Cortex of kidney (tissue), 1 donor: Measurements from ENCODE around the gene WWOX.

ENCODE experiments used
- DNase-seq: peaks from one replicate; lab custom pipeline; 2025; lab: John Stamatoyannopoulos, UW

Gene WWOX

GRCh38 chr16:78227855-78228254, 128.4 kb downstream of the WWOX start:
- DNase-seq, result no peak

GRCh38 chr16:78228704-78229103, 129.2 kb downstream of the WWOX start:
- no peak for DNase-seq

GRCh38 chr16:78230832-78231231, 131.4 kb downstream of the WWOX start:
- DNase-seq, result no peak

DNA sequence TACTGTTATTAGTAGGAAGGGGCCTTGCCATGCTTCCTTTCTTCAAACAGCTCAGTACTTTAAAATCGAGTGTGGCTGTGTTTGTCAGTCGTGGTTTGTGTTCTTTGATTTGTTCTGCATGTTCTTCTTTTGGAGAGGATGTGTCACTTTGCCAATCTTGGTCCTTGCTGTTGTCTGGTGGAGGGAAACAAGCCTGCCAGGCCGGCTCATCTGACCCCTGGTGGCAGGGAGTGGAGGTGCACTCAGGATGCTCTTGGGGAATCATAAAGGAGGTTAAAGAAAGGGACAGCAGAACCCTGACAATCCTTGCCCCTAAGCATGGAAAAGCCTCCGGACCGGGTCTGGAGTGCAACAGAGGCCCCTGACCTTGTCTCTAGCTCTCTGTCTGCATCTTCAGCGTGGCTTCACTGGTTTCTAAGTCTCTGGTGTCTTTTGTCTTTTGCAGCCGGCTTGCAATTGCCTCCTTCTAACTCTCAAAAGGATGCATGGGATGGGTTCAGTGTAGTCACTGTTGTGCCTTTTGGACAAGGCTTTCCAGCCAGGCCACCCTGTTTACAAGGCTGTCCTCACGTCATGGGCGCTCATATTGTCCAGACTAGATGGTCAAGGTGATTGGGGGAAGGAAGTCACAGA, 135.8 kb downstream of the WWOX start:
- DNase-seq, result no peak

GRCh38 chr16:78235876-78236275, 136.4 kb downstream of the WWOX start:
- no peak for DNase-seq

- DNase-seq, result no peak
These were observed 138.4 kb downstream of the WWOX start for GRCh38 chr16:78237841-78238240.

- no peak for DNase-seq
These were observed 141.2 kb downstream of the WWOX start for GRCh38 chr16:78240459-78241222.

- DNase-seq, result no peak
These were observed 142.8 kb downstream of the WWOX start for GRCh38 chr16:78242239-78242630.

DNA sequence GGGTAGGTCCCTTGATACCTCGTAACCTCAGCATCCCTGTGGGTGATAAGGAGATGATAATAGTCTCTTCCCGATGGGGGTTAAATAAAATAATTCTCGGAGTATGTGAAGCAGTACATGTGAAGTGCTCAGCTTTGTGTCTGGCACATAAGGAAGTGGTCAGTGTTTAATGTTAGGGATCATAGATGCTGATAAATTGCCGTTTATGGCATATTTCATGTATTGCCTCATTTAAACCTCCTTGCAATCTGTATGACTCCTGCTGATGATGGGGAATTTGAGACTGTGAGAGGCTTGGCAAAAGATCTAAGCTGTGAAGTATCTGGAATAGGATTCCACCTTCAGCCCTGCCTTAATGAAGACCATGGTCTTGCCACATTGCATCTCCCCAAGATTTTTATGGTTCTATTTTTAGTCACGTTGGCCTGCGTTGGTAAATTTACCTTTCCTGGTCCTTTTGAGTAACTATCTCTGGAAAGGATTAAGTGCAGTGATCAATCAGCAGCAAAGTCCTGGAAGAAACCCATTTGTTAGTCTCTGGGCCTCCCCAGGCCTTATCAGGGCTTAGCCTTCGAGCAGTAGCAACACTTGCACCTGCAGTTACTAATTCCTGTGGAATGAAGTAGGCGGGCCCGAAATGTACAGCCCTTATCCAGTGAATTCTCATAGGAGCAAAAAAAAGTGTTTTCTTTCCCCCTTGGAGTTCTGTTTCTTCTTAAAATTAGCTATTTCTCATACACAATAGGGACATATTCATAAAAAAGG, 144.9 kb downstream of the WWOX start:
- no peak for DNase-seq

DNA sequence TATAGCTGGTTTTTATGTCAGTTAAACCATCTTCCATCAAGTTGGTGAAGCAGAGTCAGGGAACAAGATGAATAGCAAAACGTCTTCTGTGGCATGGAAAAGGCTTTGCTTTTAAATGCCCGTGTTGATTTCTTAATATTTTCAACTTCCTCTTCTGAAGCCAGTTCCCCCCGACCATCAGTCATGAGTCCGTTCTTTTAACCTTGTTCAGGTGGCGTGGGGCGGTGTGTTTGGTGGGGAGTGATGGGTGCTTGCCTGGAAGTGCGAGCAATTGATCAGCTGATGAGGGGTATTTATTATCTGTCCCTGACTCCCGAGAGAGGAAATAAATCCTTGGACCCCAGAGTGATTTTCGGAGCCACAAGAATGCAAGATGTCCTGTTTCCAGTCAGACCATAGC, 147.1 kb downstream of the WWOX start:
- DNase-seq, result no peak

DNA sequence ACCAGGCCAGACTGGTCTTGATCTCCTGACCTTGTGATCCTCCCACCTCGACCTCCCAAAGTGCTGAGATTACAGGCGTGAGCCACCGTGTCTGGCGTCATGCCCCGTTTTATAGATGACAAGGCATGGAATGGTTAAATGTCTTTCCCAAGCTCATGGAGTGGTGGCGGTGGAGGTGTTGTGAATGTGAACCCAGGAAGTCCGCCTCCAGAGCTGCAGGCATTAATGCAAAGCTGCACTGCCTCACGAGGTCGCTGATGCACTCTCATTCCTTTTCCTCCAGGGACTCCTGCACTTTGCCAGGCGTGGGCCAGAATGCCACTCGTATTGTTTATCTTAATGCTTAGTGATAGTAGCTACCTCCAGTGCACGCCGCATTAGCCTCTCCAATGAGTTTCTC, 149.6 kb downstream of the WWOX start:
- DNase-seq, result no peak

- DNase-seq, result no peak
These were observed 150.4 kb downstream of the WWOX start for GRCh38 chr16:78249832-78250231.

- DNase-seq, result no peak
These were observed 151.7 kb downstream of the WWOX start for GRCh38 chr16:78251115-78251514.

- DNase-seq, result no peak
These were observed 153.3 kb downstream of the WWOX start for GRCh38 chr16:78252757-78253156.

DNA sequence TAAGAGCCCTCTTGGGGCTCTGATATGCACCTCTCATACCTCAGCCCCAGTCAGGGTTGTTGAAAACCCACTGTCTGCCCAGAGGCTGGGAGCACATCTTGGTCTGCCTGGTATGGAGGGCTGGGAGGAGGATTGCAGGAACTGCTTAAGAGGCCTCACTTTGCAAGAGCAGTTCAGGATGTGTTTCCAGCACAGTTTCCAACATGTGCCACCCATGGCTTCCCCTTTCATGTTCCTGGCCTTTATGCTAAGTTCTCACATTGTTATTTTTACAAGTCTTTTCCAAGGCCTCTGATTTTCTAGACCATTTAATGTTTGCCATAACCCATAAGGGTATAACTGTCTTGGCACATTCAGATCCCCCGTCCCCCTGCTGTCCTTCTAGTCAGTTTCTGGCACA, 155.4 kb downstream of the WWOX start:
- no peak for DNase-seq

- no peak for DNase-seq
These were observed 157.4 kb downstream of the WWOX start for GRCh38 chr16:78256686-78257375.

- DNase-seq, result no peak
These were observed 157.9 kb downstream of the WWOX start for GRCh38 chr16:78257376-78257728.

DNA sequence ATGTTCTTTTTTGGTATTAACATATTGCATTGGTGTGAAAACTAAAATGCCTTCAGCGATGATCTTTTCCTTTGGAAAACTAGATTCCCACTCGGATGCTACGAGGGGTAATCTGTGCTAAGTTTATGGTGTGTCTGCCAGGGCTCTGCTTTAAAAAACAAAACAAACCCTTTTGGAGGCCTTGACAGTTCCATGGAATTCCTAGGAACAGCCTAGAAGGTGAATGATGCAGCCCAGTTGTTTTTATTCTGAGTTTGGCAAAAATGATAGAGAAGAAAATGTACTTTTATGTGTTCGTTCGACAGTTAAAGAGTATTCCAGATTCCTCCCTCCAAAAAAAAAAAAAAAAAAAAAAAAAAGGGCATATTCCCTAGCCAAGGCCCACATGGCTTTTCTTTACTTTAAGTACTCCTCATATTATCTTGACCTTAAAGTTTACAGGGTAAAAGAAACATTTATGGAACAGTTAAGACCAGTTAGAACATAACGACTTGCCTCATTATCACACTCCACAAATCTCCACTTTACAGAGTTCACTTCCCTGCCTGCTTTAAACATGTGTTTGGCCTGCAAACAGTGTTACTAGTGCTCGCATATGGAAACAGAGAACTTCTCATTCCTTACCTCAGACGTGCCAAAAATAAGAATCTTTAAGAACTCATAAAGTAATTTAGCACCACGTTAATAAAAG, 159.1 kb downstream of the WWOX start:
- DNase-seq, result no peak

GRCh38 chr16:78259873-78260272, 160.4 kb downstream of the WWOX start:
- no peak for DNase-seq

DNA sequence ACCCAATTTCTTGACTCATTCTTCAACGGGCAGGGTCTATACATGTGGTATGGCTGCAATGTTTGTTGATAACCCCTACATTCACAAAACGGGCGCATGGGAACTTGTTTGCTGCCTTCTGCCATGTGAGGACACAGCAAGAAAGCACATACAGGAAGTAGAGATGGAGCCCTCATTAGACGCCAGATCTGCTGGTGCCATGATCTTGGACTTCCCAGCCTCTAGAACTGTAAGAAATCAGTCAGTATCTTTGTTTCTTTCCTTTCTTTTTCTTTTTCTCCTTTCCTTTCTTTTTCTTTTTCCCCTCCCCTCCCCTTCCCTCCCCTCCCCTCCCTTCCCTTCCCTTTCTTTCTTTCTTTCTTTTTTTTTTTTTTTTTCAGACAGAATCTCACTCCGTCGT, 165.2 kb downstream of the WWOX start:
- no peak for DNase-seq

GRCh38 chr16:78269256-78269655, 169.8 kb downstream of the WWOX start:
- DNase-seq, result no peak

- no peak for DNase-seq
These were observed 172.5 kb downstream of the WWOX start for GRCh38 chr16:78271981-78272380.
